HG03175 (cell line): ENCODE results near the gene MRPL30.
"Not testable (repeated sequence)": the region's sequence is repeated elsewhere in the genome, so short reads cannot be mapped to it uniquely, and the experiment has no call there.

Experiments
- ATAC-seq: cut with Tn5 transposase; IDR thresholded peaks from one replicate; pipeline ENCODE4 v1.9.1; 2021; ENCODE audit warnings: mild to moderate bottlenecking, moderate library complexity; ENCODE audit not compliant: unreplicated experiment

MRPL30 gene

GRCh38 chr2:99183025-99183424 is 2.0 kb downstream of the MRPL30 start:
- ATAC-seq, result no peak

- ATAC-seq, result no peak
Observed at GRCh38 chr2:99184811-99185210, 3.8 kb downstream of the MRPL30 start.

GRCh38 chr2:99187011-99187410 is 6.0 kb downstream of the MRPL30 start:
- no peak for ATAC-seq

- no peak for ATAC-seq
Observed at GRCh38 chr2:99188357-99188756, 7.4 kb downstream of the MRPL30 start.

DNA sequence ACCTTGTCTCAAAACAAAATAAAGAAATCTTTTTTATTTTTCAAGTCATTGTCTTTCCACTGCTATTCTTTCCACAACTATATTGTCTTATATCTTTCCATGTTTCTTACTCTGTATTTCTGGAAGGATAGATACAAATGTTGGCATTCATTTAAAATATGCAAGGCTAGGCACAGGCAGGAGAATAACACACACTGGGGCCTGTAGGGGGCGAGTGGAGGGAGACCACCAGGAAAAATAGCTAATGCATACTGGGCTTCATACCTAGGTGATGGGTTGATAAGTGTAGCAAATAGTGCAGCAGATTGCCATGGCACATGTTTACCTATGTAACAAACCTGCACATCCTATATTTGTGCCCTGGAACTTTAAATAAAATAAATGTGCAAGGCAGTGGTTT is 9.6 kb downstream of the MRPL30 start:
- no peak for ATAC-seq

- not testable (repeated sequence) for ATAC-seq
Observed at GRCh38 chr2:99192364-99192763, 11.4 kb downstream of the MRPL30 start.

- no peak for ATAC-seq
Observed at GRCh38 chr2:99198103-99198841, 17.3 kb downstream of the MRPL30 start.

GRCh38 chr2:99200076-99200800 is 19.3 kb downstream of the MRPL30 start:
- no peak for ATAC-seq

- ATAC-seq, result no peak
Observed at GRCh38 chr2:99201959-99202678, 21.1 kb downstream of the MRPL30 start.

GRCh38 chr2:99205491-99205890 is 24.5 kb downstream of the MRPL30 start:
- ATAC-seq, result no peak

DNA sequence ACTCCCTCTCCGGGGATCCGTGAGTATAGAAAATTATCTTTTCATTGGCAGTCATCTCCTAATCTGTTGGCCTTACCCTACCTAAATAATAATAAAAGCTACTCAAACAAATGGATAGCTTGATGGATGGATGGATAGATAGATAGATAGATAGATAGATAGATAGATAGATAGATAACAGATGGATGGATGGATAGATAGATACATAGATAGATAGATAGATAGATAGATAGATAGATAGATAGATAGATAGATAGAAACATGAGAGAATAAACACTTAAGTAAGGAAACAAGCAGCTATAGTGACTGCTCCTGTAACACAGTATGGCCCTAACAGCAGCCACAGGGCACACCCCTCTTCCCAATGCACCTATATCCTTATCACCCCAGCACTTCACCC is 35.1 kb downstream of the MRPL30 start:
- ATAC-seq, result no peak

DNA sequence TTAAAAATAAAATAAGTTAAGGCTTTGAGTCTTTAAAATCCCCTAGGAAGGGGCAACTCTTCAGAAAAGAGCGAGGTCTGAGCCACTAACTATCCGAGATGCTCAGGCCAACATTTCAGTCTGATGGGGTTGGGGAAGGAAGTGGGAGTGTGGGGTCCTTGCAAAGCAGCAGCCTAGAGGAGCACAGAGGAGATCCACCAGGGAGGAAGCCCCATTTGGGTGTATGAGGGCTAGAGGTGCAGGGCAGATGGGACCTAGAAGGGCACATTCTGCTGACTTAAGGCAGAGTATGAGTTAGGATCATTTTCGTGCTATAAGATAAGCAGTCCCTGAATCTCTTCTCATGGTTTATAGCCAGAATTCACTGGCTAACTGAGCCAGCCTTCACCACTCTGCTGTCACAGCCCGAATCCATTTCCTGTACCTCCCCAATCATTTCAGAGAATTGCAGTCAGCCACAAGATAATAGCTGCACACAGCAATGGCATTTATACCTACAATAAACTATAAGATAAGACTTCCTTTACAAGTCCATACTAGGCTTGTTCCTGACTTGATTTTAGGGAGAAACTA is 37.0 kb downstream of the MRPL30 start:
- ATAC-seq, result no peak

- ATAC-seq, result not testable (repeated sequence)
Observed at GRCh38 chr2:99233177-99233576, 52.2 kb downstream of the MRPL30 start.

DNA sequence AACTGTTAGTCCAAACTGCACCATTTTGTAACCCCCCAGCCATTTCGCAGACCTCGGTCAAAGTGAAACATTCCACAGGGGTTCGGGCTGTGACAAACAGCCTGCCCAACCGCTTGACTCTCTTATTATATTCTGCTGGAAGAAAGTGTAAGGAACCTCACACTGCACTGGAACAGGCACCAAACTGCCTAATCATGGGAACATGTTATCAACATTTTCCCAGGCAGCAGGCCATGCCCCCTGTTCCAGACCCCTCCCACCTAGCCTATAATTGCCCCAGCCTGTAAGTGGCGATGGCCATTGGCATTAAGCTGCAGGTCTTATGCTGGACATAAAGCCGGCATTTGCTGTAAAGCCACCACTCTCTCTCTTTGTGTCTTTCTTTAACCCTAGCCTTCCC is 57.6 kb downstream of the MRPL30 start:
- ATAC-seq, result no peak

DNA sequence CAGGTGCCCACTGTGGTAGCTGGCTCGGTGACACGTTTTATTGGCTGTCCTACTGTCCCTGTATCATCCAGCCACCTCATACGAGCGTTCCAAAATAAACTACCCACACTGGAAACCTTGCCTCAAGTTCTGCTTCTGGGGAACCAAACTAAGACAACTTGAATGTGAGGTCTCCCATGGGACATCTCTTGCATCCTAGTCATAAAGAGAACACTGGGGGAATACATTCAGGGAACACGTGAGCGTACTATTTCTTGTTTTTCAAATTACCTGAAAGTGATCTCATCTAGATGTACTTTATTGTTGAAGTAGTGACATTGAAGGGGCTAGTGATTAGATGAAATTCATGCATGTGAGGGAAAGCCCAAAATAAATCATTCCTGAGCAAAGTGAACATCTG is 59.4 kb downstream of the MRPL30 start:
- ATAC-seq, result no peak

DNA sequence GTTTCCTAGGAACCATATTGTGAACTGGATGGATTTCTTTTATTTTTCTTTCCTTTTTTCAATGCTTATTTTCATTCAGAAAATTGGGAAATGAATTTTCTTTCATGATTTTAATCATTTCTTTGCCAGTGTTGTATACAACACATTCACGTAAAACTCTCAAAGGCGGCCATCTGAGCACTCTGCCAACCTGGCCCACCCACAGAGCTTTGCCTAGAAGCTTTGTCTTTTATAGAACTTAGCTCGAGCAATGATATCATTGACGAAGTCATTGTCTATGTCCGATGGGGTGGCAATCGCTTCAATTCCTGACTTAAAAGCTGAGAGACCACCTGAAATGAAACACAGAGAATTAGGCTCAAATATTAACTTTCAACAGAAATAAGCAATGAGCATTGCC is 61.2 kb downstream of the MRPL30 start:
- ATAC-seq, result no peak
